Right renal pelvis (tissue), 4 donors: ENCODE data around the gene STX8. TPM values are rescaled to one million over a fixed set of nuclear protein-coding genes. Genes with fewer than 3 reads are reported as not detected.
"Not testable (repeated sequence)": the region's sequence is repeated elsewhere in the genome, so short reads cannot be mapped to it uniquely, and the experiment has no call there.

Experiments used
- DNase-seq, 4 donors: peaks; one replicate each; pipeline ENCODE4 v3.0.0-alpha.2; 2013; ENCODE audit warnings: low read depth in 4 of 4, low spot score in 3 of 4, missing footprints in 1 of 4
- polyA plus RNA-seq, 4 donors: library from polyadenylated mRNA; unstranded; fragments of 120-200 nt; gene quantifications; one replicate each; pipeline ENCODE4 v1.2.1, GENCODE V29; 2013; ENCODE audit not compliant: insufficient read length in 4 of 4

STX8 gene
- polyA plus RNA-seq, 4 donors, result 64.2 to 66.9 (median 64.6) TPM

GRCh38 chr17:9447298-9447697, 128.3 kb downstream of the STX8 start:
- DNase-seq, result not testable (repeated sequence)

DNA sequence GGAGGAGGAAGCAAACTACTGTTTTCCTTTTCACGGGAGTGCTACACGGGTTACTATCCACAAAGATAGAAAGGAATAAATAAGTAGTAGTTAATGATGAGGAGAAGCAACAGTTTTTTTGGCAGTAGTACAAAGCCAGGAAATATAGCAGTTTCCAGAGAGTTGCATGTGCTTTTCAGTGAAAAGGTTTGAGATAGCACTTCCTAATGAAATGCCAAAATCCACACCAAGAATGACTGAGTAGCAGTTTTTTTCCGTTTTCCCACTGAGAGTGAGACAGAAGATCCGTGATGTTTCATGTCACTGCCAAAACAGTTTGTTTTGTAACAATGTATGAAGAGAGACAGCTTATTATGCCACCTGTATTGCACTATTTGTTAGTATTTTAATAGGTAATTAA, 129.1 kb downstream of the STX8 start:
- DNase-seq, result no peak

- no peak for DNase-seq
Measured at GRCh38 chr17:9445424-9445823, 130.2 kb downstream of the STX8 start.

- DNase-seq, result no peak
Measured at GRCh38 chr17:9444687-9445086, 130.9 kb downstream of the STX8 start.

DNA sequence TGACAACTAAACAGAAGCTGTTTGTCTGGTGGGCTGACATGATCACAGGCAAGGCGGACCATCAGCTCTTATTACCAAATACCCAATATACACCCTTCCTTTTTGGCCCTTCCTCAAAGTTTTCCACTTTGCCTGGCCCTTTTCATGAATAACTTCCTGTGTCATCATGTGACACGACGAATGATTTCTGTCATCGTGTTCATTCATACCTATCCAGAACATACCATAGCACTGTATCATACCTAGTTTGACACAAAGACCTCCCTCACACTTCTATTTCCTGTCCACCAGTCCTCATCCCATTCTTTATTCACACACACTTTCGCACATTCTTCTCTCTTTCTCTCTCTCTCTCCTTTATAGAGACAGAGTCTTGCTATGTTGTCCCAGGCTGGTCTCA, 131.8 kb downstream of the STX8 start:
- DNase-seq, result no peak

DNA sequence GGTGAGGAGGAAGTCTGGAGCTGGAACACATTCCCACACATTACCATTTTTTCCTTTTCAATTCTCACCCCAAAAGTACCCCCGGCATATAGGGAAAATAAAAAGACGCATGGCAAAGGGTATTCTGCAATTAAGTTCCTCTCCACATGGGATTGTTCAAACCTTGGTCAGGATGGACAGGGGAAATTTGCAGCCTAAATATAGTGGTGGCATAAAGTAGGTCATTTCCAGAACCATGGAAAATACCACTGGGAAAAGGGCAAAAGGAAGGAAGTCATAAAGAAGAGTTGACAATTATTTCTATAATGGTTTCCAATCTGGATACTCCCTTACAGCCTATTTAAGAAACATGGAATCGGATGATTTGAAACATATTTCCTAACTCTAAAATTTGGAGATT, 135.8 kb downstream of the STX8 start:
- DNase-seq, result no peak

- DNase-seq, result no peak
Measured at GRCh38 chr17:9436630-9437029, 139.0 kb downstream of the STX8 start.

GRCh38 chr17:9435165-9435564, 140.5 kb downstream of the STX8 start:
- DNase-seq, result no peak

GRCh38 chr17:9434642-9435057, 141.0 kb downstream of the STX8 start:
- DNase-seq, result no peak

DNA sequence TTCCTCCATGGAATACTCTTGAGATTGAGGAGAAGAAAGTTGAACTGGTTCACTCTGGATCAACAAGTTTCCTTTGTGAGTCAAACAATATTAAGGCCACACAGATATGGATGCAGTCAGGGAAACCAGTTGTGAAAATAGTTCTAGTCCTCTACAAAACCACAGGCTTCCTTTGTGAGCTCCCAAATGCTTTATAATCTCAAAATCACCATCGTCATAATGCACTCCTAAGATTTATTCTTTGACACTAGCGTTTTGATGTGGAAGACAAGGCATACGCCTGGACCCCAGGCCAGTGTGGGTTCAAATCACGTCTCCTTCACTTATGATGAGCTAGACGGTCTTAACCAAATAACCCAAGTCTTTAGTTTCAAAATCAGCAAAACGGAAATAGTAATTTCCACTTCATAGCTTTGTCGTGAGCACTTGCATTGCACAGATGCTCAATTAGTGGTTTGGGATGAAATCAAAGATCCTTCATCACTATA, 142.6 kb downstream of the STX8 start:
- no peak for DNase-seq

DNA sequence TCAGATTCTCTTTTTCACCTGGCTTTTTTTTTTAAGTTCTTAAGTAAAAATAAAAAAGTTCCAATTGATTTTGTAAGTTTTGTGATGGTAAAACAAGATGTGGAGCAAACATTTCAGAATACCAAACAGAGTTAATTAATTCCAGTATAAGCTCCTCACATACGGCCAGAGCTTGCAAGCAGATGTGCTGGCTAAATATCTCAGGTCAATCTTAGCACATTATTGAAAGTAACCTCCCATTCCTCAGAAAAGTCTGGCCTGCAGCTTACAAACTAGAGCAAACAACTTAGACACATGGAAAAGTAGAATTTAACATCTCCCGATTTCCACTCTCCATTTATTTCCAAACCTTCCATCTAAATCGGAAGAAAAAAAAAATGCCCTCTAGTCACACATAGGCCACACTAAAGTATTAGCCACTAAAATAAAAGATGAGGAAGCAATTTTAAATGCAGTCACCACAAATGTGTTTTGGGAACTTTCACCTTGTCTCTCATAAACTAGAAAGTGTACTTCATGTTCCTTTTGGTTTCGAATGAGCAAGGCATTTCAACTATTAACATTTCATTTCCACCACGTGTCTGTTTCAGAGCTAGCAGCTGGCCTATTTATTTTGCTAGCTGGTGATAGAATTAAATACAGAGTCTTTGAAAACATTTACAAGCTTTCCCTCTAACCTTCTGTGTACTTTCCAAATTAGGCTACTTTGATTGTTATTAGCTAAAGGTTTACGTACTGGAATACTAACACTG, 143.3 kb downstream of the STX8 start:
- peak in 1 of 4 donors; percentile 47 for DNase-seq

- DNase-seq, result no peak
Measured at GRCh38 chr17:9431620-9432019, 144.0 kb downstream of the STX8 start.

DNA sequence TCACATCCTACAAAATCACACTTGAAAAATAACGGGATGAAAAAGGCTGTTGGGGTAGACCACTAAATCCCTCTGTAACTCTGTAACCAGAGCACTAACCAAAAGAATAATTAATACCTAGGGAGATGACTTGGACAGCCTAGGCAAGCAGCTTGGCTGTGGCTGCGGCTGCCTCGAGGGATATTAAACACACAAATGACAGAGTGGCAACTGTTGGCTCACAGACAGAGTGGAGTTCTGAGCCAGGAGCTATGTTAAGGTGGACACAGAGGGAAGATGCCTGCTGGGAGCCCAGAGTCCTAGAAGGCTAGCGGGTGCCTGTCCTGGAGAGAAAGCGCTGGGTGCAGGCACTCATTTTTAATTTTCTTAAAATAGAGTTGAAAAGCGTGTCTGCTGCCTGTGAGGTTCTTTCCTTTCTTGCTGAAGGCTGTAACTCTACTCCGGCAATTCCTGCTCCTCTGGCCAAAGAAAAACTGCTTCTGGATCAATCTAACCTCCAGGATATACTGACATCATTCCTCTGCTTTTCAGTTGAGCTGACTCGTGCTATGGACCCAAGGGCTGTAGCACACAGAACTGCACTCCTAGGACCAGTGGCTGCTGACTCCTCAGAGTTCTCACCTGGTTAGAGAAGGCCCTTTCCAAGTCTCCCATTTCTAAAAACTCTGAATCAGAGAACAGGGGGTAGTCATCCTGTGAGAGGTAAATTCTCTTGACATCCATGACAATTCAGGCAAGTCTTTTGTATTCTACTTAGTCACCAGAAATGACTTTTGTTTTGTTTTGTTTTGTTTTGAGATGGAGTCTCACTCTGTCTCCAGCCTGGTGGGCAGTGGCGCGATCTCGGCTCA, 147.9 kb downstream of the STX8 start:
- no peak for DNase-seq

GRCh38 chr17:9424071-9424640, 151.5 kb downstream of the STX8 start:
- no peak for DNase-seq

- no peak for DNase-seq
Measured at GRCh38 chr17:9421525-9421924, 154.1 kb downstream of the STX8 start.

DNA sequence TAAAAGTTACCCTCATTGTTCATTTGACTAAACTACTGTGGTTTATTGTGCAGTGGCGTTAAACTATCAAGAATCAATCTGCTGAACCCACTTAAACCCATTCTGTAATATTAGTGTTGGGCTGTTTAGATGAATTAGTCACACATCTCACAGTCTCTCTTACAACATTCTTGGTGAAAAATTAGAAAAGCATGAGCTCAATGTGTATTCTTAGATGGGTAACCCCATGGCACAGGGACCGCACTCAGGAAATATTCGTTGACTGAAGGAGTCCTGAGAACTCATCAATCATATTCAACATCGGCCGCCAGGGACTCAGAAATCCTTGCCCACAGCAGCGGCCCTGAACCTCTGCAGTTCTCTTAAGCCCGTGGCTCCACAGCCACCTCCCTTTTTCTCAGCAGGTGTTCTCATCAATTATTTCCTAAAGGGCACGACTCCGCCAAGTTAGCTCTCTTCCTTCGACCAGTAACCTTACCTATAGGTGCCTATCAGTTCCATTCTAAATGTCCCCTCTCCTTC, 155.6 kb downstream of the STX8 start:
- no peak for DNase-seq

DNA sequence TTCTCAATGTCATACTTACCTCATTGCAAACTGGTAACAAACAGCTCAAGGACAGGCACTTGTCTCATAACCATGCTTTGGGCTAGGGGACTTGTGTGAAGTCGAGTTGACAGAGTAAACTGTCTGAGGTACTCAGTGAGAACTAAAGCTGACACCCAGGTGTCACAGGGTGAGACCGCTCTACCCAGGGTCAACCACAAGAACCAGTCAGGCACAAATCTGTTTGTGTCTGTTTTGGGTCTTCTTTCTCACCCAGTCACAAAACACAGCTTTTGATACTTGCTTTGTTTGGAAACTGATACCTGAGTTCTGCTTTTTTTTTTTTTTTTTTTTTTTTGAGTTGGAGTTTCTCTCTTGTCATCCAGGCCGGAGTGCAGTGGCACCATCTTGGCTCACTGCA, 161.1 kb downstream of the STX8 start:
- no peak for DNase-seq

- no peak for DNase-seq
Measured at GRCh38 chr17:9410737-9411136, 164.9 kb downstream of the STX8 start.

- no peak for DNase-seq
Measured at GRCh38 chr17:9410301-9410700, 165.3 kb downstream of the STX8 start.

DNA sequence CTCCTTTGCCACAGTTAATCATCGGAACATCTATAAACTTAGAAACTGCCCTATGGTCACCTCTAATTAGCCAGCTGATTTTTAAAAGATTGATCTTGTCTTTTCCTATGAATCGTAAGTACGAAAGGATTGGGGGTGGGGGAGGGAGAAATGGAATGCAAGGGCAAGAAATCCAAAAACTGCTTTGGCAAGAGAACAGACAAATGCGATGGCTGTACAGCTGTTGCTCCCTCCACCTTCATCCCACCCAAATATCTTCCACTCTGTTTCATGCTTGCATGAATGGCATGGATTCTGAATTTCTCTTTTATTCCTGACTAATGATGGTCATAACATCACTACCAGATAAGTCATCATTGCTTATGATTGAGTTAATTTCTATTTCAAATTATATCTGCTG, 165.7 kb downstream of the STX8 start:
- no peak for DNase-seq
